ENCODE measurements around the gene THSD4.

- no peak for TF ChIP-seq EZH2 (IDR thresholded peaks at IDR 0.05)
- TF ChIP-seq POLR2AphosphoS5 (IDR thresholded peaks at IDR 0.05; ENCODE audit: borderline replicate concordance, low read depth, low read length) = no peak
These were observed 10.7 kb downstream of the THSD4 start for GRCh38 chr15:71125831-71126450.

Measured in SK-N-MC (cell line).